ENCODE results near the gene PEX10. TPM values are rescaled to one million over a fixed set of nuclear protein-coding genes. Genes with fewer than 3 reads are reported as not detected.

PEX10 gene
- total RNA-seq, 1 donor from 2014 or later: 21.2 TPM

DNA sequence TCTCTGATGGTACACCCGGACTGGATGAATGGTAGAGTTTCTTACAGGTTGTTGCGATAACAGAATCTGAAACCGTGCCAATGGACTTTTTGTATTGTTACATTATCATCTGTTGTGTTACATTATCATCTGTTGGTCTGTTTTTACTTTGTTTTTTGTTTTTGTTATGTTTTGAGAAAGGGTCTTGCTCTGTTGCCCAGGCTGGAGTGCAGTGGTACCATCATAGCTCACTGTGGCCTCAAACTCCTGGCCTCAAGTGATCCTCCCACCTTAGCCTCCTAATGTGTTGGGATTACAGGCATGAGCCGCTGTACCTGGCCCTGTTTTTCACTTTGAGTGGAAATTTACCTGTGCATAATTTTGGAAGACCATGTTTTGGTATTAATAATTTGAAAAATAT, 10.2 kb upstream of the PEX10 start:
- no peak for DNase-seq

DNA sequence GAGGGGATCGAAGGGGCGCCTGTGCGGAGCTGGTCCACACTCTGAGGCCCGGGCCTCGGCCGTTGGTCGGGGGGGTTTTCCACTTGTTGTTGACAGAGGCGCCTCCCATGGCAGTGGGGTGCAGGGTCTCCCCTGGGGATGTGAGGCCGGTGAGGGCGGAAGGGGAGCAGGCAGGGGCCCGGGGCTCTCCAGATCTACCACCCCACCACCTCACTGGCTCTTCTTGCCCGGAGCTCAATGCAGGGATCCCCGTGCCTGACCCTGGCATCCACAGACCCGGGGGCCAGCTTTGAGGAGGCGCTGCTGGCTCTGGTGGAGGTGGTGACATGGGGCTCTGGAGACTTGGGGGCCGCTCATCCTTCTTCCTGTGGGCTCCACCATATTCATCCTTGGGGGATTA, 7.1 kb upstream of the PEX10 start:
- no peak for DNase-seq

DNA sequence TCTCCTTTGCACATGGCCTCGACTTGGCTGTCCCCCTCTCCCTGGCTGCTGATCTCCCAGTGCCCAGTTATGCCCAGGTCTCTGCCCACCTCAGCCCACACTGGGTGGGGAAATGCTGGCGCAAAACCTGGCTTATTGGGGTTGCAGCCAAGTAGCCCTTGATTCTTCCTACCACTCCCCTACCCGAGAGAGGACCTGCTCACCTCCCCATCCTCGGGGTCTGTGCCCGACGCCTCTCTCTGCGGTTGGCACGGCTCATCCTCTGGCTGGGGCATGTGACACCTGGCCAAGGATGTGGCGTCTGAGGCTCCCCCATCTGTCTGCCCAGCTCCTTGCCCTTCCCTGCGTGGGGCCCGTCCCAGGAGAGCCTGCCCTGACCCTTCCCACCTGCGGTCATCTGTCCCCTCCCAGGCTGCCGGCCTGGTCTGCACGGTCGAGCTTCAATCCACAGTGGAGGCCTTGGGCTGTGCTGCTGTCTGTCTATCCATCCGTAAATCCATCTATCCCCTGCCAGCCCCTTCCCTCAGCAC, 6.5 kb upstream of the PEX10 start:
- DNase-seq: no peak

DNA sequence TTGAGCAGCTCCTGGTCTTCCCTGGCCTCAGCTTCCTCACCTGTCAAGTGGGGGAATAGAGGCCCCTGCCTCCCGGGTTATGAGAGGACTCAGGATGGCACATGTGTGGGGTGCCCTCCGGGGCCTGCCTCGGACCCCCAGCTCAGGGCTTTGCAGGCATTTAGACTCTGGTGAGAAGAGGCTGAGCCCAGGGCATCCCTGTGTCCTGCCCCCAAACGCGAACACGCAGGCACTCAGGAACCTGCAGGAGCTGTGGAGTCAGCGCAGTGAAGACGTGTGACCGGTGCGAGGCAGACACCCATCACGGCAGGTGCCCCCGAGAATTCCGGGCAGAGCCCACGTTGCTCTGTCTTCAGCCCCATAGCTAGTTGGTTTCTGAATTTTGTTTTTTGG, 5.5 kb upstream of the PEX10 start:
- DNase-seq: no peak

DNA sequence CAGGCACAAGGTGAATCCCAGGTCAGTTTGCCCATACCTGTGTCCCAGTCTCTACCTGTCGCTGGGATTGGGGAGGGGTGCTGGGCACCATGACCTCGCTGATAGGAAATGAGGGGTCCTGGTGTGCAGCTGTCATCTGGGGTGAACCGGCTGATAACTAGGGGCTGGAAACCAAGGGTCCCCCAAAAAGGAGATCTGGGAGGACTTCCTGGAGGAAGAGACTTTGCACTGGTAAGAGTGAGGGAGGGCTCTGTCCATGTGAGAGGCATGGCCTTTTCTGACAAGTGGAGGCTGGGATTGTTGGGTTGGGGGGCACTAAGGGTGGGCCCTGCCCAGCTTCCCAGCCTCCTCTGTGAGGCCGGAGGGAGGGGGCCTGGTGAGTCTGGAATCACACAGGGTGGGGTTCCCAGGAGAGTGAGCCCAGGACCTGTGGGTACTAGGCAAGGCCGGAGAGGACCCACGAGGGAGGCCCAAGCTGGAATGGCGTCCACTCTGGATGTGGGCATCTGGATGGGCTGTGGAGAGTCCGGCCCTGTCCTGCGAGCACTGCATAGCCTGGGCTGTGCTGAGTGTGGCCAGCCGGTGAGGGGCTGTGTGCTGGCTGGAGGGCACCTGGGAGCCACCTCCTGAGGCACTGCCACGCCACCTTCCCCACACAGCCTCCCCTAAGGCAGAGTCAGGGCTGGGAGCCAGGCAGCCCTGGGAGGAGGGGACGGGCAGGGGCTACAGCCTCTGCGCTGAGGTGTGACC, 4.9 kb upstream of the PEX10 start:
- no peak for DNase-seq

DNA sequence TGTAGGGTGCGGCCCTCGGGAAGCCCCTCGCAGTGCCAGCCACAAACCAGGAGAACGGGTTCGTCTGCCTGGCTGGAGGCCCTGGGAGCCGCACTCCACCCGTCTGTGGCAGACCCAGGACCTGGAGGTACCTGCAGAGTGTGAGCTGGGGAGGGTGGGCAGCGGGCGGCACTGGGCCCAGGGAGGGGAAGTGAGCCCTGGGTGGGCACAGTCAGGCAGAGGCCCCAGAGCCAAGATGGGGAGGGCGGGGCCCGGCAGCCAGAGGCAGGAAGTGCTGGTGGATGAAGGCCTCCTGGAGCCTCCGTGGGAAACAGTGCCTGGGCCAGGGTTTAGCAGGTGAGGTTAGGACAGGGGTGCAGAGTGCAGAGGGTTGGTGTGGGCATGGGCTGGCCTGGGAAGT, 4.0 kb upstream of the PEX10 start:
- no peak for DNase-seq

DNA sequence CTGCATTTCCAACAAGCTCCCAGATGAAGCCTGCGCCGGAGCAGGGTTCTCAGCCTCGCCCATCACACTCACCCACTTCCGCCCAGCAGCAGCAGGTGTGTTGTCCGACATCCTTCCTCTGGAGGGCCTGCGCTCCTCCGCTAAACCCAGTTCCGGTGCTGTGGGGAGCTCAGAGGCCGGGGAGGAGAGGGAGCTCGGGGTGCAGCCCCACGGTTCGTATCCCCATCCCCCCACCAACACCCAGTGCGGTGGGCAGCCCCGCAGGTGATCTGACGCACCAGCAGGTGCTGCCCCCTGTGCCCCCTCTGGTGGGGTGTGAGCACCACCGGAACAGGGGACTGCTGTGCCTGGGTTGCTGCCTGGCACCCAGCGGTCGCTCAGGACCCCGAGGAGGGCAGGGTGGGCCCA, 3.4 kb upstream of the PEX10 start:
- no peak for DNase-seq

DNA sequence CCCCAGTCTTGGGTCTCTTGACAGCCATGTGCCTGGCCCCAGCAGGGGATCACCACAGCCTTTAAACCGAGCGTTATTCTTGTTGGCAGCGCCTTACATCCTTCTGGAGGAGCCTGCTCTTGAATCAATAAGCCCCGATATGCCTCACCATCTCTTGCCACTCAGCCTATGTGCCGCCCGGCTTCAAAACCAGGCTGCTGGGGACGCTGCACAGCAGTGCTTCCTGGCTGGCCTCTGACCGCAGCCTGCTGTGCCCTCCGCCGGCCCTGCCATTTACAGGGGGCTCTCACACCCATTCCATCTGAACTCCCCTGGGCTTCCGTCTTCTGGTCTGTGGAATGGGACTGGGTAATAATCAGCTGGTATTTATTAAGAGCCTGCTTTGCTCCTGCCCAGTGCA, 3.0 kb upstream of the PEX10 start:
- no peak for DNase-seq

DNA sequence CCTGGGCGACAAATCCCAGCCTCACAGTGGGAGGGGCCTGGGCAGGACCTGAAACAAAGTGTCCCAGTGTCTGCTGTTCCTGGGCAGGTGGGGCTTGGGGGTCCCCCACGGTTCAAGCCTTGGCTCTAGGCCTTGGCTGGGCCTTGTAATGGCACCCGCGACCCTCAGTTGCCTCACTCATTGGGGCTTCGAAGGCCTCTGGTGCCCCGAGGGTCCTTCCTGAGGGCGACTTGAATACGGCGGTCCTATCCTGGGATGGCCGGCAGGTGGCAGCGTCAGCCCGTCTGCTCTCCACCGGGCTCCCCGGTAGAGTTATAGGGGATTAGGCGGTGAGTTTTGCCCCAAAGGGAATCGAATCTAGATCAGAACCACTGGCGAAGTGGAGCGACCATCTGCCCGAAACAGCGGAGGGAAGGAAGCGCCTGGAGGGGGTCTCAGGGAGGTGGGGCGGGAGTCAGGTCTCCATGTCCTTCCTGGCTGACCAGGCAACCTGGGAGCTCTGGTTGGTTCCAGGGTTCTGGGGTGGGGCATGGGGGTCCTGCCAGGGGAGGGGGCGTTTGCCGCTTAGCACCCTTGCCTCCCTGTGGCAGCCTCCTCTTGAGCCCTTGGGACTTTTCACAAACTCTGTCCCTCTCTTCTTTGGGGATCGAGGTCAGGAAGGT, 2.1 kb upstream of the PEX10 start:
- peak; percentile 52 for DNase-seq

DNA sequence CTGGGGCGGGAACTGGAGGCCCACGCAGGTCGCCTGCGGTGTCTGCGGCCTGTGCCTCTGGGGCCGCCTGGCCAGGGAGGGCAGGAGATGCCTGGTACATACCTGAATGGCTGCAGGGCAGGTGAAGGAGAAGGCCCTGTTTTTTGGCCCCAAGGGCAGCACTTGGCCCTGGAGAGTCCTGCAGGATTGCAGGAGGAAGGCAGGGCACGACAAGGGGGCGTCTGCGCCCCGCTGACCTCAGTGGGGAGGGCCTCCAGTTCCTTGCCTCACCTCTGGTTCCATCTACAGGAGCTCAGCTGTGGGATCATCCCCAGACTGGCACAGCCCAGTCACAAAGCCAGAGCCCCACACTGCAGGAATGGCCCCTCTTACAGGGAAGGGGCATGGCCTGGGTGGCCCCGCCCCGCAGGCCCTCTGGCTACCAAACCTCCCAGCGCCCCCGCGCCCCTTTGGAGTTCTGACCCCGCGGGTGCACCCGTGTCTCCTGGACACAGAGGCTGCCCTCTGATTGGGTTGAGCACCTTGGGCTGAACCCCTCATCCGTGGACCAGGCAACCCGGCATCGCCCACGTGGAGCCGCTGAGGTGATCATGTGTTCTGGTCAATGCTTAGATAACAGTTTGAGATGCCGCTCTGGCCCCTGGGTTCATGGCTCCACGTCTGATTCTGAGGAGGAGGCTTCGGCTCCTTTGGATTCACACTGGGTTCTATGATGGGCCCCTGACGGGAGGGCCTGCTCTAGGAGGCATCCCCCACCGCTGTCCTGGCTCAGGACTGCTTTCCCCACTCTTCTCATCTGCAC, 1.3 kb upstream of the PEX10 start:
- no peak for DNase-seq

DNA sequence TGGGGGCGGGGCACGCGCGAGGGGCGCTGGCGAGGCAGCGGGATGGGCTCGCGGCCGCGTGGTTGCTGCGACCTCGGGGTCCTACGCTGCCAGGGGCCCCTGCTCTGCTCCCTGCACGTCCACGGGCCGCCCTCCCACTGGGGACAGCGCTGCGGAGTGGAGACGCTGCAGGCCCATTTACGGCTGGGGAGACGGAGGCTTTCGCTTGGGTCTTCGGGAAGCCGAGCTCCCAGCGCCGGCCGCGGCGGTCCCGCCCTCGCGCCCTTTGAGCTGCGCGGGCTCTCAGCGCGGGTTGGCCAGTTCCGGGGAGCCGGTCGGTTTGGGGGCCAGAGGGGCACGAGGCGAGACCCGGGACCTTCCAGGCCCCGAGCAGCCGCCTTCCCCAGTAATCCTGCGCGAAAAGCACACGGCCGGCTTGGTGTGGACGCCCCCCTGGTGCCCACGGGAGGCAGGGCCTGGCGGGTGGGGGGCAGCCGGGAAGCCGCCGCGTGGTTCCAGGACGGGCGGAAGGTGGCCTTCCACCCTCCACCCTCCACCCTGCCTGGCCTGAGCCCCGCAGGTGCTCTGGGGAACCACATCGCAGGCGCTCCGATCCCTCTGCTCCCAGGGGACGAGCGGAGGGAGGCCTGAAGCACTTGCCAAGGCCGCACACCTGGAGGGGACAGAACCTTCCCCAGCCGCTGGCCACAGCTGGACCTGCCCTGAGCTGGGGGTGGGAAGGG, 570 bp upstream of the PEX10 start:
- DNase-seq: no peak

DNA sequence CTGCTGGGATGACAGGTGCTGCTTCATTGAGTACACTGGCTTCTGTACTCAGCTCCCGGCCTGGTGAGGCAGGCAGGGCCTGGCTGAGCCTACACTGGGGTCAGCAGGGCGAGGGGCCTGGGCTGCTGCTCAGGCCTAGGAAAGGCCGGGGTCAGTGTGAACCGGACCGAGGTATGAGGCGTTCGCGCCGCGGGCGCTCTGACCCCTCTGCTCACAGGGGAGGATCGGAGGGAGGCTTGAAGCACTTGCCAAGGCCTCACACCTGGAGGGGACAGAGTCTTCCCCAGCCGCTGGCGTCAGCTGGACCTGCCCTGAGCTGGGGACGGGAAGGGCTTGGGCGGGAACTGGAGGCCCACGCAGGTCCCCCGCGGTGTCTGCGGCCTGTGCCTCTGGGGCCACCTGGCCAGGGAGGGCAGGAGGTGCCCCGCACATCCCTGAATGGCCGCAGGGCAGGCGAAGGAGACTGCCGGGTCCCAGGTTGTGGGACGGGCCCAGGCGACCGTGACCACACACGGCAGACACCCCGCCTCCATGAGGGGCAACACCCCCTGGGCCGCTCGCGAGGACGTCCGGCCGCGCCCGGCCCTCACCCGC, 466 bp downstream of the PEX10 start:
- DNase-seq: no peak

DNA sequence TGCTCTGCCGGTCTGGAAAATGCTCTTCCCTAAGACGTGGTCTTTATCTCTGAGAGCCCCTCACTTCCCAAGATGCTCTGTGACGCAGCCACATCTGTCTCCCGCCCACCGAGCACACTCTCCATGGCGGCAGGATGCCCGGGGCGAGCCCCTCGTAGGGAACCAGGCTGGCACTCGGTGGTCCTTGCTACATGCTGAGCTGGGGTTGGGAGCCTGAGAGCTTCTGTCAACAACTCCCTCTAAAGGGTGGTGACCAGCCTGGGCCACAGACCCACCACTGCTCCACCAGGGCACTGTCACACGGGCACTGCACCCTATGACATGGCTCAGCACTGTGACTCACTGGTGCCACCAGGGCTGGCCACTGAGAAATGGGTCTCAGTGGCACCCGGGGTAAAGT, 2.6 kb downstream of the PEX10 start:
- no peak for DNase-seq

DNA sequence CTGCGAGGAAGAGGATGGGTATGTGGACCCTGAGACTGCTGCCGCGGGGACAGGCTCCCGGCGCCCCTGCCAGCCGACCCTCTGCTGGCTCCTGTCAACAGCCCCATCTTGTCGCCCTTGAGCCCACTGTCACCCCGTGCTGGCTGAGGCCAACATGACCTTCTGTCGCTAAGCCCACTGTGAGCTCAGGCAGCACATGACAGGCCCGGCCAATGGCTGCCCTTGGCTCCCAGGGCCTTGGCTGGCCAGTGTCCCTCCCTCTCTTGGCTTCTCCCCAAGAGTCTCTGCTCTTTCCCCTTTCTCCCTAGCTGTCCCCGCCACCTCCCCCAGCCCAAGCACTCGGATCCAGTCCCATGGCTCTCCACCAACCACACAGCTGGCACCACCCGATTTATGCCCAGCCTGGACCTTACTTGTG, 3.5 kb downstream of the PEX10 start:
- no peak for DNase-seq

DNA sequence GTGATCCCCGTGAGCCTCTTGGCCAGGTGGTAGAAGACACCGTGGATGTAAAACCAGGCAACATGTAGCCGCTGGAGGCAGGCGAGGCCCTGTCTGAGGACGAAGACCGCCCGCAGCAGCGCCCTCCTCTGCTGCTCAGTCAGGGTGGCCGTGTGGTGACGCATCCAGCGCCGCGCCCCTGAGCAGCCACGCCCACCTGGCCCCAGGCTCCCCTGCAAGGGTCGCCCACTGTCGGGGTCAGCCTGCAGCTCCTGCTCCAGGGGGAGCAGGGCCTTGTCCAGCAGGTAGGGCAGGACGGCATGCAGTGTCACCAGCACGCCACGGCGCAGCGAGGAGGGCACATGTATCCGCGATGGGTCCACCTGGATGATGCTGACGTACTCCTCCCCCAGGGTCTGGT, 3.9 kb downstream of the PEX10 start:
- no peak for DNase-seq

DNA sequence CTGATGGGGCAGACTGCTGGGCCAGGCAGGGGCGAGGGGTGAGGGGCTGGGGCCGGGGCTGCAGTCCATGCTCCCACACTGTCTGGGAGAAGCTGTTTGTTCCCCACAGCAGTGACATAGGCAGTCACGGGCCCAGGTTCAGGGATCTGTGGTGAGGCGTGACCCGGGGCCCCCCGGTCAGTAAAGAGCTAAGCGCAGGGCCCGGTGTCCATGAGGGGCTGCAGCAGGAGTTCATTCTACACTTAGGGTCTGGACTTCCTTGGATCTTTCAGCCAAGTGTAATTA, 4.4 kb downstream of the PEX10 start:
- DNase-seq: no peak

DNA sequence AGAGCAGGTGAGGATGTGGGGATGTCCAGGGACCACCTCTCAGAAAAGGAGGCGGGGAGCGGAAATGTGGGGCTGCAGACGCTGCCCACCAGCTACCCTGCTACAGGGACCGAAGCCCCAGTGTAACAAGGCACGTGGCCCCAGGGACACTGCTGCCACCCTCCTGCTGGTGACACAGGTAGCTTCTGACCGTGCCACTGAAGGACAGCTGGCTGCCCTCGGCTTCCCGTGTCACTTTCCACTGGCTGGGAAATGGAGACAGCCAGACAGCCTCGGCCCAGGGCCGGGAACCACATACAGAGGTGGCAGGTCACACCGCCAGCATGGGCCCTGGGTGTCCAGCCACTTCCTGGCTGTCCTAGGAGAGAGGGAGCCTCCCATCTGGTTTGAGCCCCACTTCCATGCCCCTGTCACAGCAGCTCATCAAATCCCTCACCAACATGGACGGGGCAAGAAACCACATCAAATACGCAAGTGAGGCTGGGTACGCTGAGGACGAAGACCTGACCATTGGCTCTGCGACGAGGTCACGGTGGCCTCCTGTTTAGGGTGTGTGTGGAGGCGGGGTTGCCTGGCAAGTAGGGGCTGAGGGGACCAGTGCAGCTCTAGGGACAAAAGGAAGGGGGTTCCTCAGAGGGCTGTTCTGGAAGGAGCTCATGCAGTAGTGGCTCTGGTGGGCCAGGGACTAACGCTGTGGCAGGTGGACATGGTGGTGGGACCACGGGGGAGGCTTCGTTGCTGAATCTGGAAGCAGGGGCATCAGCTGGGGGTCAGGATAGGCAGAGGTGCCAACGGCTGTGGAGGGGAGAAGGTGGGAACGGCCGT, 5.0 kb downstream of the PEX10 start:
- no peak for DNase-seq

DNA sequence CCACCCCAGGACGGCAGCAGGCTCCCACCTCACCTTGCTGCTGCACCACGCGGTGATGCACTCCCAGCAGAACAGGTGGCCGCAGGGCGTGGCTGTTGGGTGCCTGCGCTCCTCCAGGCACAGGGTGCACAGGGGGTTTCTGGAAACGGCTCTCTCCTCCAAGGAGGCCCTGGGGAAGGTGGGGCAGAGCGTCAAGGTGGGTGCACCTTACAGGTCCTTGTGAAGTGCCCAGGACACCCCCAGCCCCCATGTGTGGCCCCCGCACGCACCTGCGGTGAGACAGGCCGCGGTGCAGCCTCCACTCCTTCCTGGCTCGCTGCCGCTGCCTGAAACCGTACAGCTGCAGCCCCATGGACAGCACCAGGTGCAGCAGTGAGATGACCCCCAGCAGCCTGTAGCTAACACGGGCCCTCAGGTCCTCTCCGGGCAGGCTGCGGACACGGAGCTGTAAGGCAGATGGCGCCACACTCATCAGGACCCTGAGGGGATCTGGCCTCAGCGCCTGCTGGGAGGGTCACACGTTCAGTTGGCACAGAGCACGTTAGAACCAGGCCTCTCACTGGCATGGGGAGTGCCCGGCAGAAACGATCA, 5.8 kb downstream of the PEX10 start:
- DNase-seq: no peak

DNA sequence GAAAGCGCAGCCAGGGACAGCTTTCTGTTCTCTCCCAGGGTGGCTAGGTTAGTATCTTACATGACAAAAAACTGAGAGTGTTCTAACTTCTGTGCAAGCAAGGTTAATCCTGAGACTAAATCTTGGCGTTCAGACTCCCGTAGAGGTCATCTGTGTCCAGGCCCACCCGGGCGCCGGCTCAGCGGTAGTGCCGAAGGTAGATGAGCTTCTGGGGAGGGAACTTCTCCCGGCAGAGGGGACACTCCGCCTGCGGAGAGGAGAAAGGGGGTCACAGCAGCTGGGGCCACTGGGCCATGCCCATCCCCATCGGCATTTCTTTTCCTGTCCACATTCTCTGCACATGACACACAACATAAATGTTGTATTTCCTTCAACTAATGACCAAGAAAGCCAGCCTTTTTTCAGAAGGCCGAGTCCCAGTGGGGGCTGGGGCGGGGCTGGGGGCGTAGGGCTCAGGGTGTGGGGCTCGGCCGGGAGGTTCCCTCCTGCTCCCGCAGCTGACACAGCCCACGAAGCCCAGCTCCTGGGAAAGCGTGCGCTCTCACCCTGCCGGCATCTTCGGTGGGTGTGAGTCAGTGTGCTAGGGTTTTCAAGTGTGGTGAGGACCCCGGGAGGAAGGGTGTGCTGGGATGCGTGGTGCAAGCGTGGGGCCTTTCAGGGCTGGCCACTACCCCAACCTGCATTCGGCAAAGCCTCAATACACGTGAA, 6.6 kb downstream of the PEX10 start:
- DNase-seq: no peak

DNA sequence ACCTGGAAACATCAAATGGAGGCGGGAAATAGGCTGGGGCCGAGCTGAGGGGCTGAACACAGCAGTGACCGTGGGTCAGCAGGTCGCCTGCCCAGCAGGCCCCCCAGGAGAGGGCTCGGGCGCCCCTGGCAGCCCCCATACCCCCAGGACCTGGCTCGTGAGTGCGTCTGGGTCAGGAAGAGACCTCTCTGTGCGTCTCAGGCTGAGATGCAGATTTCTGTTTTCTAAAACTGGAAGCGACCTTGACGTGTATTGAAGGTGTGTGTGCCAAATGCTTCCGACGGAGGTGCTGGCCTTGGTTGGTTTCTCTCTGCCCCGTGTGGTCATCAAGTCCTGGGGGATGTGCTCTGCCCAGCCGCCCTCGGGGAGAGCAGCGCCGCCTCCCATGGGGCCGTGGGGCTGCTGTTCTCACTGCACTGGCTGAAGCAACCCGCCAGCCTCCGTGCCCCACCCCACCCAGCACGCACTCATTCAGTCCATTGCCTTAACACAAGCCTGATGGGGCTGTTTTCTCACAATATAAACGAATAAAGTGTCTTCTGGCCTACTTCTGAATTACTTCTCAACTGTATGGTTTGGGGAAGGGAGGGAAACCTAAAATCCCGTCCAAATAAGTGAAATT, 7.4 kb downstream of the PEX10 start:
- no peak for DNase-seq
